ENCODE results near the gene ANKRD55. TPM values are rescaled to one million over a fixed set of nuclear protein-coding genes. Genes with fewer than 3 reads are reported as not detected.

Gene ANKRD55
- total RNA-seq, 1 donor from 2014 or later, result not detected

GRCh38 chr5:56191656-56192055 lies 41.5 kb downstream of the ANKRD55 start:
- no peak for FAIRE-seq
- no peaks in the 10 kb centered on the region for H3K36me3 Mint-ChIP-seq (ENCODE audit: low read depth, unreplicated experiment)

GRCh38 chr5:56190497-56190896 lies 42.6 kb downstream of the ANKRD55 start:
- Histone ChIP-seq H2AFZ (ENCODE audit: low read depth, low read length) (no peak overlapping the region), H3K4me2 (ENCODE audit: low read length) (no peak overlapping the region), H3K4me1 (ENCODE audit: insufficient read depth, low read length) (no peaks in the 10 kb centered on the region), H4K20me1 (ENCODE audit: insufficient read depth, low read length) (no peaks in the 10 kb centered on the region), H3K79me2 (ENCODE audit: insufficient read depth, low read length) (no peaks in the 10 kb centered on the region), H3K36me3 (ENCODE audit: insufficient read depth, low read length) (no peaks in the 10 kb centered on the region), H3K27ac (ENCODE audit: low read depth, low read length) (no peak overlapping the region), H3K4me3 (ENCODE audit: insufficient read depth, low read depth, low read length) (no peak overlapping the region), H3K9ac (ENCODE audit: low read length) (no peak overlapping the region), H3K27me3 (ENCODE audit: insufficient read depth, low read length) (peaks cover 5% of the 10 kb centered on the region), H3K9me3 (ENCODE audit: insufficient read depth, low read depth, low read length) (no peaks in the 10 kb centered on the region)
- no peak for TF ChIP-seq EZH2 (IDR thresholded peaks at IDR 0.05; ENCODE audit: insufficient read depth, low read length)
- TF ChIP-seq CTCF (IDR thresholded peaks at IDR 0.05; ENCODE audit: insufficient read depth, low read depth, low read length), result no peak
- Mint-ChIP-seq H3K27me3 (ENCODE audit: low read depth, unreplicated experiment) (no peaks in the 10 kb centered on the region), H3K9me3 (ENCODE audit: unreplicated experiment) (peaks cover 1% of the 10 kb centered on the region), H3K27ac (ENCODE audit: unreplicated experiment) (no peak overlapping the region), H3K36me3 (ENCODE audit: low read depth, unreplicated experiment) (no peaks in the 10 kb centered on the region), H3K4me3 (ENCODE audit: unreplicated experiment) (no peak overlapping the region), H3K4me1 (ENCODE audit: low read depth, unreplicated experiment) (peaks cover 2% of the 10 kb centered on the region)
- peak; percentile 69 for FAIRE-seq
- peak; percentile 65 for DNase-seq (ENCODE audit: low read depth)

More at GRCh38 chr5:56191656-56192055, 41.5 kb downstream of the ANKRD55 start:
- Mint-ChIP-seq H3K4me3 (ENCODE audit: unreplicated experiment) (no peak overlapping the region), H3K4me1 (ENCODE audit: low read depth, unreplicated experiment) (peaks cover 2% of the 10 kb centered on the region), H3K27ac (ENCODE audit: unreplicated experiment) (no peak overlapping the region), H3K9me3 (ENCODE audit: unreplicated experiment) (peaks cover 1% of the 10 kb centered on the region), H3K27me3 (ENCODE audit: low read depth, unreplicated experiment) (no peaks in the 10 kb centered on the region)
- Histone ChIP-seq H2AFZ (ENCODE audit: low read depth, low read length) (no peak overlapping the region), H3K4me3 (ENCODE audit: insufficient read depth, low read depth, low read length) (no peak overlapping the region), H4K20me1 (ENCODE audit: insufficient read depth, low read length) (no peaks in the 10 kb centered on the region), H3K27ac (ENCODE audit: low read depth, low read length) (no peak overlapping the region), H3K79me2 (ENCODE audit: insufficient read depth, low read length) (no peaks in the 10 kb centered on the region), H3K9ac (ENCODE audit: low read length) (no peak overlapping the region), H3K27me3 (ENCODE audit: insufficient read depth, low read length) (peaks cover 4% of the 10 kb centered on the region), H3K4me2 (ENCODE audit: low read length) (no peak overlapping the region), H3K9me3 (ENCODE audit: insufficient read depth, low read depth, low read length) (no peaks in the 10 kb centered on the region), H3K36me3 (ENCODE audit: insufficient read depth, low read length) (no peaks in the 10 kb centered on the region), H3K4me1 (ENCODE audit: insufficient read depth, low read length) (no peaks in the 10 kb centered on the region)
- TF ChIP-seq EZH2 (IDR thresholded peaks at IDR 0.05; ENCODE audit: insufficient read depth, low read length), result no peak
- no peak for TF ChIP-seq CTCF (IDR thresholded peaks at IDR 0.05; ENCODE audit: insufficient read depth, low read depth, low read length)
- no peak for DNase-seq (ENCODE audit: low read depth)

- H3K9me3 ChIP-seq (ENCODE audit: insufficient read depth, low read depth, low read length), result no peaks in the 10 kb centered on the region
- no peaks in the 10 kb centered on the region for H3K79me2 ChIP-seq (ENCODE audit: insufficient read depth, low read length)
- H3K4me1 Mint-ChIP-seq (ENCODE audit: low read depth, unreplicated experiment), result peaks cover 11% of the 10 kb centered on the region
- no peak overlapping the region for H2AFZ ChIP-seq (ENCODE audit: low read depth, low read length)
- no peak overlapping the region for H3K27ac ChIP-seq (ENCODE audit: low read depth, low read length)
- no peak overlapping the region for H3K9ac ChIP-seq (ENCODE audit: low read length)
- no peaks in the 10 kb centered on the region for H3K27me3 Mint-ChIP-seq (ENCODE audit: low read depth, unreplicated experiment)
- FAIRE-seq (no peak), DNase-seq (ENCODE audit: low read depth) (no peak)
- no peak overlapping the region for H3K4me3 ChIP-seq (ENCODE audit: insufficient read depth, low read depth, low read length)
- H3K4me2 ChIP-seq (ENCODE audit: low read length), result no peak overlapping the region
- TF ChIP-seq EZH2 (IDR thresholded peaks at IDR 0.05; ENCODE audit: insufficient read depth, low read length) (no peak), CTCF (IDR thresholded peaks at IDR 0.05; ENCODE audit: insufficient read depth, low read depth, low read length) (no peak)
- no peaks in the 10 kb centered on the region for H3K36me3 Mint-ChIP-seq (ENCODE audit: low read depth, unreplicated experiment)
- no peaks in the 10 kb centered on the region for H4K20me1 ChIP-seq (ENCODE audit: insufficient read depth, low read length)
- no peak overlapping the region for H3K27ac Mint-ChIP-seq (ENCODE audit: unreplicated experiment)
- no peaks in the 10 kb centered on the region for H3K36me3 ChIP-seq (ENCODE audit: insufficient read depth, low read length)
- peaks cover 5% of the 10 kb centered on the region for H3K27me3 ChIP-seq (ENCODE audit: insufficient read depth, low read length)
- H3K4me3 Mint-ChIP-seq (ENCODE audit: unreplicated experiment), result no peak overlapping the region
- peaks cover 15% of the 10 kb centered on the region for H3K4me1 ChIP-seq (ENCODE audit: insufficient read depth, low read length)
- H3K9me3 Mint-ChIP-seq (ENCODE audit: unreplicated experiment), result no peaks in the 10 kb centered on the region
Measured at GRCh38 chr5:56185768-56186311, 47.3 kb downstream of the ANKRD55 start.
